OCI-LY3 (cell line): ENCODE data around the gene RER1.

Experiments used
- CTCF ChIP-seq: fragments of 200-600, 300-600 bp; sonication (generic); IDR thresholded peaks from 2 replicates; pipeline ENCODE4 v1.5.1; 2014; ENCODE audit warnings: antibody characterized with exemption, low read length, low read depth
- EZH2phosphoT487 ChIP-seq: fragments of 200-600 bp; shearing (Covaris generic); IDR thresholded peaks from 2 replicates; pipeline ENCODE4 v1.6.1; 2018; ENCODE audit warnings: antibody characterized with exemption, mixed run types, low read depth

- no peak for TF ChIP-seq CTCF
- no peak for TF ChIP-seq EZH2phosphoT487
Observed at GRCh38 chr1:2392686-2393085, 1.0 kb downstream of the RER1 start.
